NCI-H128 (cell line): ENCODE measurements around the gene CHMP4B.

Source experiments
- DNase-seq: peaks from one replicate; lab custom pipeline; 2025; ENCODE audit not compliant: unreplicated experiment; lab: John Stamatoyannopoulos, UW

CHMP4B gene

DNA sequence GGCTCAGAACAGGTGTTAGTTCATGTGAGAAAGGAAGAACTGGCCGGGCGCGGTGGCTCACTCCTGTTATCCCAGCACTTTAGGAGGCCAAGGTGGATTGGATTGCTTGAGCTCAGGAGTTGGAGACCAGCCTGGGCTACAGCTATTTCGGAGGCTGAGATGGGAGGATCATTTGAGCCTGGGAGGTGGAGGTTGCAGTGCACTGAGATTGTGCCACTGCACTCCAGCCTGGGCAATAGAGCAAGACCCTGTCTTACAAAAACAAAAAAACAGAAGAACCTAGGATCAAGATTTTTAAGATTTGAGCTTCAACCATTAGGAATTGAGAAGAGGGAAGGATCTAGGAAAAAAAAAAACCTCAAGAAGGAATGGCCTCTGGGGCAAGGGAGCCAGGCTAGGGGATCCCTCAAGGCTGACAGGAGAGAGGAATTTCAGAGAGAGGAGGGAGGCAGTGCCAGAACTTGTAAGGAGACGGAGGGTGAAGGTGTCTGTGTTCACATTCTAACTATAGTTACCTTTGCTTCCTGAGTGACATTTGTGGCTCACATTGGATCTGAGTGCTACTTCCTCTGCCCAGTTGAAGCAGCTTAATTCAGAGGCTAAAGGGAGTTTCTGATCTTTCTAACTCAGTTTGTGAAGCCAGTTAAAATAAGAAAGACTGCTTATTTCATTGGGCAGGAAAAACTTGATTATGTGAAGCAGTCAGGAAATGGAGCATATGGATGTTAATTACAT is 26.1 kb downstream of the CHMP4B start:
- no peak for DNase-seq

GRCh38 chr20:33838035-33838864 is 27.1 kb downstream of the CHMP4B start:
- DNase-seq, result no peak

DNA sequence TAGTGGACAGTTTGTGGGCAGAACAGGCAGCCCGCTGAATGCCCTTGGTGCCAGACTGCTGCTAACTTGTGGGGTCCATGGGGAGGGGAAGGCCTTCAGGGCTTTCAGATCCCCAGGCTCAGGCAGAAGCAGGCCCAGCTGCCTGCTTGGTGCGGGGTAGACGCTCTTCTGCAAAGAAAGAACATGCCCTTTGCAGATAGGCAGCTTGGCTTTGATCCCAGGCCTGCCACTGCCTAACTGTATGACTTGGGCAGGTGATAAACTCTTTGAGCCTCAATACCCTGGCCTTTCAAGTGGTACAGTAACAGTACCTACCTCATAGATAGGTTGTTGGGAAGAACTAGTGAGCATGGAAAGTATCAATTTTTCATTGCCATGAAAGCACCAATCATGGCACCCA is 28.4 kb downstream of the CHMP4B start:
- no peak for DNase-seq

DNA sequence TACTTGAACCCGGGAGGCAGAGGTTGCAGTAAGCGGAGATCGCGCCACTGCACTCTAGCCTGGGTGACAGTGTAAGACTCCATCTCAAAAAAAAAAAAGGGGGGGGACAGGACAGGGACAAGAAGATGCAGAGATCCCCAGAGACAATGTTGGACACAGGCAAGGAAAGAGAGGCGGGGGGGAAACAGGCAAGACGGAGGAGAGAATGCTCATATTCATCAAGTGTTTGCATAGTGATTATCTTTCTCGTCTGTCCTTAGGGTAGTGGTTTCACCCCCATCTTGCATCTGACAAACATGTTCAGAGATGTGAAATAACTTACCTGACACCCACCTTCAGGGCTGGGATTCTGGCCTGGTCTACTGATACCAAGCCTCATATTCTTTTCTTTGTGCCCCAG is 29.0 kb downstream of the CHMP4B start:
- no peak for DNase-seq

- DNase-seq, result no peak
These were observed 29.7 kb downstream of the CHMP4B start for GRCh38 chr20:33840759-33841435.

GRCh38 chr20:33841436-33841799 is 30.3 kb downstream of the CHMP4B start:
- DNase-seq, result no peak

DNA sequence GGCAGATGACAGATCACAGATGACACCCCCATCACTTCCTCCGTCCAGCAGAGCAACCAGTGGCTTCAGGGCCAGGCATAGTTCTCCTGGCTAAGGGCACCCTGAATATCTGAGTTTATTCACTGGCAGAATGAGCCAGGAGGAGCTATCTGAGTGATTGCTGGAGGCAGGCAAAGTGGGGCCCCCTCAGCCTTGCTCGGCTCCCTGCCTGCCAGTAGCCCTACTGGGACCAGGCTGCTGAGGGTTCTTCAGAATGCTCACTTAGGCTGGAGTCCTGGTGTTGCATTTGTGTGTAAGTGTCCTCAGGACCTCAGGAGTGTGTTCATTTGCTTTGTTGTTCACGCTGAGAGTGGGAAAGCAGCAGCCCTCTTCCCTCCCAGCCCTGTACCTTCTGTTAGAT is 31.2 kb downstream of the CHMP4B start:
- no peak for DNase-seq

DNA sequence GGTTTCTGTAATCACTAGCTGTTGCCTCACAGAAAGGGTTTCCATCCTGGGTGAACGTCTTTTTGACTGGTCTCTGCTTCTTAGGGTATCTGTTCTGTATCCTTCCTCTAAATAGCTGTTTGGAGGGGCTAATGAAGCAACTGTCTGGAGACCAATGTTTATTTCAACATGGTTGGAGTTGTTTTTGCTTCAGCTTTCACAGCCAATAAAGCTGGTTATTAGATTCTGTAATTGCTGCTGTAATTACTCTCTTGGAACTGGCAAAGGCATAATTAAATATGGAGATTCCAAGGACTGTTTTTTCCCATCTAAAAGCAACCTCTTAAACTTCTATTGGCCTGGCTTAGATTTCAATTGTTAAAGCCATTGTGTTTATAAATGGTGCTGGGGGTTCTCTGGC is 31.9 kb downstream of the CHMP4B start:
- DNase-seq, result no peak

- DNase-seq, result no peak
These were observed 32.7 kb downstream of the CHMP4B start for GRCh38 chr20:33843854-33844253.

GRCh38 chr20:33846291-33846935 is 35.3 kb downstream of the CHMP4B start:
- DNase-seq, result no peak

DNA sequence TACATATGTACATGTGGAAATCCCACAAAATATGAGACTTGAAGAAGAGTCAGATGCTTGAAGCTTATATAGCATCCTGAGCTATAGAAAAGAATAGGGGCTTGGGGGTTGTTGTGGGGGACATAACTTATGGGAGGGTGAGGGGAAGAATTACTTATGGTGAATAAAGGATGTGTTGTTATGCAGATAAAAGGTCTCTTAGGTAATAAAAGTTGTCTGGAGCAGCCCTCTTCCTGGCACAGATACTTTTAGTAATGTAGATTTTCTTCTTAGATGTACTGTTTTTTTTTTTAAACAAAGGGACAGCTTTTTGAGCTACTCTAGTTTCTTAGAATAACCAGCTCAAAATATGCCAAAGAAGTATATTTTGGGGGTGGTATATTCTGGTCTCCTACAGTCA is 35.9 kb downstream of the CHMP4B start:
- no peak for DNase-seq

- no peak for DNase-seq
These were observed 37.2 kb downstream of the CHMP4B start for GRCh38 chr20:33848391-33848790.

DNA sequence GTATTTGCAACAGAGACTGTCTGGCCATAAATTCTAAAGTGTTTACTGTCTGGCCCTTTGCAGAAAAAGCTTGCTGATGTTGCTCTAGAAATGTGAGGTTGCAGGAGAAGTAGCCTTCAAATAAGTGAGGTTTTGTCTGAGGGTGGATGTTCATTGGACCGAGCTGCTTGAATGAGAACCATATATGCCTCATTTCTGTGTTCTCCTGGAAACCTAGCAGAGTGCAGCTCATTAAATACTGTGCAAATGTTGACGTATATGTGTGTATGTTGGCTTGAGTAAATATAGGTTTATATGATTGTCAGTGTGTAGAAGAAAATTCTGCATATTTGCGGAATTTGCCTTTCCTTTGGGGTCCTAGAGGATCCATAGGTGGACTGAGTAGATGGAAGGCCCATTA is 39.0 kb downstream of the CHMP4B start:
- no peak for DNase-seq

DNA sequence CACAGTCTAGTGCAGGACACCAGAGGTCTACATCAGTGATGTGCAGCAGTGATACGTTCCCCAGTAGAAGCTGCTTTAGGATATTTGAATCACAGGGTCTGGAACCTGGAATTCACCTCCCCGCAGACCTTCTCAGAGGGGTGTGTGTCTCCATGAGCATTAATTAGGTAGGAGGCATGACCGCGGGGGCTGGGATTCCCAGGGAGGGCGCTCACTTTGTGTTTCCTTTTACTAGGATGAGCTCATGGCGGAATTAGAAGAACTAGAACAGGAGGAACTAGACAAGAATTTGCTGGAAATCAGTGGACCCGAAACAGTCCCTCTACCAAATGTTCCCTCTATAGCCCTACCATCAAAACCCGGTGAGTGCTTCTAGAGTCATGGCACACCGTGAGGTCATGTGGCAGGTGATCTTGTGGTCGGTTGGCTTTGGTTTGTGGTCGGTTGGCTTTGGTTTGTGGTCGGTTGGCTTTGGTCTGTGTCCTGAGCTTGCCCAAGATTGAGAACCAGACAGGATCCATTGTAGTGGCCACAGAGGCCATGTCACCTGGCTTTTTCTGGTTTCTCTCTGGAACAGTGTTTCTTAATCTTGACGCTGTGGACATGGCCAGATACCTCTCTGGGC is 40.8 kb downstream of the CHMP4B start:
- no peak for DNase-seq

GRCh38 chr20:33852626-33853506 is 41.7 kb downstream of the CHMP4B start:
- DNase-seq, result no peak

- DNase-seq, result no peak
These were observed 42.3 kb downstream of the CHMP4B start for GRCh38 chr20:33853507-33853813.

- no peak for DNase-seq
These were observed 46.8 kb downstream of the CHMP4B start for GRCh38 chr20:33857722-33858563.

GRCh38 chr20:33858666-33859065 is 47.5 kb downstream of the CHMP4B start:
- no peak for DNase-seq

- no peak for DNase-seq
These were observed 48.1 kb downstream of the CHMP4B start for GRCh38 chr20:33859157-33859695.
